CD4-positive, alpha-beta memory T cell (primary cell): Measurements from ENCODE around the gene LSR. TPM values are rescaled to one million over a fixed set of nuclear protein-coding genes. Genes with fewer than 3 reads are reported as not detected.
A peak's percentile ranks its signal among the peaks of the same experiment; 100 is the strongest.
"Not testable (repeated sequence)": the region's sequence is repeated elsewhere in the genome, so short reads cannot be mapped to it uniquely, and the experiment has no call there.

ENCODE experiments used
- CTCF ChIA-PET: fragments of 350-600 bp; sonication (Branson Sonifier 250); formaldehyde crosslinking; loops from one replicate; lab custom pipeline; 2021; ENCODE audit warnings: inconsistent platforms; ENCODE audit not compliant: partially characterized antibody; lab: Charles Lee
- POLR2A ChIA-PET: fragments of 350-600 bp; sonication (Branson Sonifier 250); formaldehyde crosslinking; loops from one replicate; lab custom pipeline; 2021; ENCODE audit not compliant: partially characterized antibody; lab: Charles Lee
- DNase-seq, 5 donors: peaks; one replicate each; pipeline versions ENCODE4 v3.0.0 to v3.0.0-alpha.2; 2020 to 2022; ENCODE audit warnings: mixed read lengths in 1 of 5
- H3K27ac ChIP-seq: one replicate; pipeline ENCODE4 v1.7.0; 2013; ENCODE audit warnings: low read depth, low read length
- H3K27me3 ChIP-seq: 2 replicates; pipeline ENCODE4 v1.7.0; 2013; ENCODE audit warnings: mild to moderate bottlenecking, low read length, moderate library complexity; ENCODE audit not compliant: insufficient read depth
- H3K36me3 ChIP-seq: 2 replicates; pipeline ENCODE4 v1.7.0; 2013; ENCODE audit warnings: mild to moderate bottlenecking, low read length, moderate library complexity; ENCODE audit not compliant: insufficient read depth
- H3K4me1 ChIP-seq: 2 replicates; pipeline ENCODE4 v1.7.0; 2013; ENCODE audit warnings: mild to moderate bottlenecking, low read length, moderate library complexity; ENCODE audit not compliant: insufficient read depth
- H3K4me3 ChIP-seq, 2 donors: one replicate each; pipeline ENCODE4 v1.7.0; 2013; ENCODE audit warnings: low read length in 2 of 2, mild to moderate bottlenecking in 1 of 2
- H3K9me3 ChIP-seq, 2 donors: one replicate each; pipeline ENCODE4 v1.7.0; 2013; ENCODE audit warnings: low read length in 2 of 2, control low read depth in 1 of 2; ENCODE audit not compliant: control insufficient read depth in 1 of 2
- H3K27ac Mint-ChIP-seq, 7 donors: one replicate each; pipeline ENCODE4 v1.8.0; 2020 to 2021; ENCODE audit warnings: mixed read lengths in 7 of 7, mild to moderate bottlenecking in 6 of 7, inconsistent platforms in 3 of 7, moderate library complexity in 3 of 7
- H3K27me3 Mint-ChIP-seq, 2 donors: one replicate each; pipeline ENCODE4 v1.8.0; 2020 to 2021; ENCODE audit warnings: mixed read lengths in 2 of 2
- H3K36me3 Mint-ChIP-seq, 2 donors: one replicate each; pipeline ENCODE4 v1.8.0; 2020 to 2021; ENCODE audit warnings: mixed read lengths in 2 of 2, inconsistent platforms in 1 of 2, mild to moderate bottlenecking in 1 of 2
- H3K4me1 Mint-ChIP-seq, 4 donors: one replicate each; pipeline ENCODE4 v1.8.0; 2020 to 2021; ENCODE audit warnings: mixed read lengths in 4 of 4, mild to moderate bottlenecking in 1 of 4
- H3K4me3 Mint-ChIP-seq, 8 donors: one replicate each; pipeline ENCODE4 v1.8.0; 2020 to 2021; ENCODE audit warnings: mixed read lengths in 8 of 8, mild to moderate bottlenecking in 7 of 8, moderate library complexity in 6 of 8, inconsistent platforms in 3 of 8
- H3K9me3 Mint-ChIP-seq, 8 donors: one replicate each; pipeline ENCODE4 v1.8.0; 2020 to 2021; ENCODE audit warnings: mixed read lengths in 8 of 8, mild to moderate bottlenecking in 5 of 8, inconsistent platforms in 3 of 8, moderate library complexity in 1 of 8
- intact Hi-C: fragments of 100-400 bp; cut with micrococcal nuclease; formaldehyde crosslinking; loops from one replicate; pipeline ENCODE4 v1.15.1; 2023
- polyA plus RNA-seq, 2 donors: library from polyadenylated mRNA; unstranded; fragments of 300-500 nt; fragmentation: Illumina TruSeq; gene quantifications; one replicate each; pipeline ENCODE4 v1.2.3, GENCODE V29; 2021
- total RNA-seq, 2 experiments: library from RNA; stranded (reverse); gene quantifications; one replicate each; pipeline ENCODE4 v1.2.3, GENCODE V29; 2021

The LSR gene
- total and polyA plus RNA-seq, 4 experiments from 2014 or later = 45.8 to 91.6 (median 62.5) TPM

GRCh38 chr19:35217649-35217990, 31.2 kb upstream of the LSR start:
- Mint-ChIP-seq H3K27ac (peak overlapping the region in 5 of 7 donors; percentile 36 to 100 (median 66)), H3K27me3 (no peaks in the 10 kb centered on the region), H3K4me3 (no peak overlapping the region), H3K4me1 (peaks cover 30 to 69% (median 50%) of the 10 kb centered on the region in 4 donors), H3K36me3 (peaks cover 0 to 3% of the 10 kb centered on the region in 2 donors), H3K9me3 (peaks cover 0 to 14% (median 4%) of the 10 kb centered on the region in 8 donors)
- ChIA-PET CTCF (interaction anchor here (0.7 to 2.0 kb wide), 14 partner anchors 19 to 151 kb away, joined by 3 to 20 read pairs (median 3); partner anchors contain the start of gene FXYD7), POLR2A (interaction anchor here (0.7 to 8.8 kb wide), 7 partner anchors 10 to 74 kb away, joined by 3 to 126 read pairs (median 12); partner anchors contain the start of genes FXYD5 and FXYD7)
- H3K27me3 ChIP-seq = no peaks in the 10 kb centered on the region
- intact Hi-C loops = loop anchor here (10.0 kb wide), 1 partner anchor 247 kb away; no protein-coding TSS in a partner anchor
- no peaks in the 10 kb centered on the region for H3K36me3 ChIP-seq
- no peaks in the 10 kb centered on the region for H3K9me3 ChIP-seq
- H3K27ac ChIP-seq = no peak overlapping the region
- H3K4me3 ChIP-seq = no peak overlapping the region
- no peak for DNase-seq
- H3K4me1 ChIP-seq = peaks cover 75% of the 10 kb centered on the region

- Mint-ChIP-seq H3K36me3 (peaks cover 0 to under 1% of the 10 kb centered on the region in 2 donors), H3K4me1 (peaks cover 25 to 64% (median 49%) of the 10 kb centered on the region in 4 donors), H3K4me3 (peak overlapping the region in 1 of 8 donors; percentile 1), H3K27ac (peak overlapping the region in 2 of 7 donors; percentile 25 to 88), H3K27me3 (no peaks in the 10 kb centered on the region), H3K9me3 (peaks cover 0 to 14% (median 4%) of the 10 kb centered on the region in 8 donors)
- peaks cover 72% of the 10 kb centered on the region for H3K4me1 ChIP-seq
- no peak overlapping the region for H3K27ac ChIP-seq
- DNase-seq = no peak
- no peaks in the 10 kb centered on the region for H3K36me3 ChIP-seq
- H3K4me3 ChIP-seq = no peak overlapping the region
- intact Hi-C loops = loop anchor here (10.0 kb wide), 1 partner anchor 246 kb away; no protein-coding TSS in a partner anchor
- H3K27me3 ChIP-seq = no peaks in the 10 kb centered on the region
- POLR2A ChIA-PET = no interaction called here
- CTCF ChIA-PET = interaction anchor here (1.4 to 2.0 kb wide), 3 partner anchors 21 to 78 kb away, joined by 3 to 7 read pairs (median 5); no protein-coding TSS in a partner anchor
- H3K9me3 ChIP-seq = no peaks in the 10 kb centered on the region
These were observed 29.8 kb upstream of the LSR start for GRCh38 chr19:35219008-35219407.

DNA sequence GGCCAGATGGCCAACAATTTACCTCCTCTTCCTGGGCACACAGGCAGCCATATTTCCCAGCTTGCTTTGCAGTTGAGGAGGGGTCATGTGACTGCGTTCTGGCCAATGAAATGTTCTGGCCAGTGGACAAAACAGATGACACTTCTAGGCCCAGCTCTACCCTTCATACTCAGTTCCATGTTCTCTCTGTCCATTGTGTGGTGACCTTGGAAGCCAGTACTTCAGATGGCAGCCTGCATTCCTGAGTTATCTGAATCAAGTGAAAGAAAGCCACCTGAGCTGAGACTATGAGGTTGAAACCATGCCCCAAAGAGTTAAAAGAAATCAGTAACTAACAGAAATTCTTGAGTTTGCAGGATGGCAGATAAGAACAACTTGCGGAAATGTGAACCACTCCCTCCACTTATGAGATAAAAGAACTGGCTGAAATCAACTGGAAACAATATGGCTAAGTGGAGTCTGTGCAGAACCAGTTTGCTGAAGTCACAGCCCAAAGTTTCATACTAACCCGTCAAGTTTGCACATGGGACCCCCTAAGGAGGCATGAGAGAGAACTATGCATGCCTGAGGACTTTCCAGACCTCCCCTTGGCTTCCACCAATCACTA, 28.4 kb upstream of the LSR start:
- Histone ChIP-seq H3K4me1 (peaks cover 68% of the 10 kb centered on the region), H3K9me3 (no peaks in the 10 kb centered on the region), H3K27ac (no peak overlapping the region), H3K4me3 (no peak overlapping the region), H3K36me3 (no peaks in the 10 kb centered on the region), H3K27me3 (no peaks in the 10 kb centered on the region)
- no peak for DNase-seq
- ChIA-PET CTCF (interaction anchor here (1.1 to 1.5 kb wide), 3 partner anchors 67 to 78 kb away, joined by 3 to 4 read pairs (median 3); partner anchors contain the start of gene FXYD5), POLR2A (interaction anchor here (0.9 to 6.7 kb wide), 6 partner anchors 9 to 26 kb away, joined by 3 to 40 read pairs (median 5); no protein-coding TSS in a partner anchor)
- peak overlapping the region; percentile 38 to 81 (median 64) for H3K27ac Mint-ChIP-seq
- H3K4me3 Mint-ChIP-seq = peak overlapping the region in 5 of 8 donors; percentile 35 to 56 (median 42)
- no peaks in the 10 kb centered on the region for H3K27me3 Mint-ChIP-seq
- intact Hi-C loops = no loop called here
- no peaks in the 10 kb centered on the region for H3K36me3 Mint-ChIP-seq
- H3K4me1 Mint-ChIP-seq = peaks cover 13 to 59% (median 40%) of the 10 kb centered on the region in 4 donors
- peaks cover 0 to 14% (median 4%) of the 10 kb centered on the region in 8 donors for H3K9me3 Mint-ChIP-seq

DNA sequence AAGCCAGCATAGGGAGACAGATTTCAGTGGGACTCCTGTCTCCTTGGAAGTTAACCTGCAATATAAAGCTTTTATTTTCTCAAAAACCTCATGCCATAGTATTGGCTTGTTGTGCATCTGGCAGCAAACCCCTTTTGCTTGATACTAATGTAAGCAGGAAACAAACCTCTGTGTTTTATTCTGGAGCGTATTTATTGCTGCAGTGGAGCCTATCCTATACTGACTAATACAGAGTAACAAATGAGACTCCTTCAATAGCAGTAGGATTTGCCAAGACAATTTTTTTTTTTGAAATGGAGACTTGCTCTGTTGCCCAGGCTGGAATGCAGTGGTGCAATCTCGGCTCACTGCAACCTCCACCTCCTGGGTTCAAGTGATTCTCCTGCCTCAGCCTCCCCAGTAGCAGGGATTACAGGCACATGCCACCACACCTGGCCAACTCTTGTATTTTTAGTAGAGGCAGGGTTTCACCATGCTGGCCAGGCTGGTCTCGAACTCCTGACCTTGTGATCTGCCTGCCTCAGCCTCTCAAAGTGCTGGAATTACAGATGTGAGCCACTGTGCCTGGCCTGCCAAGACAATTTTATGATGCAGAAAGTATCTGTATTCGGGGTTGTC, 27.7 kb upstream of the LSR start:
- H3K4me1 Mint-ChIP-seq = peaks cover 13 to 59% (median 41%) of the 10 kb centered on the region in 4 donors
- ChIA-PET CTCF (interaction anchor here (1.1 to 1.5 kb wide), 2 partner anchors 67 to 79 kb away, joined by 3 to 4 read pairs; partner anchors contain the start of gene FXYD5), POLR2A (interaction anchor here (0.9 to 6.7 kb wide), 5 partner anchors 9 to 27 kb away, joined by 3 to 40 read pairs (median 5); no protein-coding TSS in a partner anchor)
- H3K27me3 Mint-ChIP-seq, H3K4me3 ChIP-seq, DNase-seq, H3K27ac ChIP-seq, intact Hi-C loops, H3K36me3 ChIP-seq, H3K27me3 ChIP-seq, H3K36me3 Mint-ChIP-seq, H3K9me3 ChIP-seq: not testable (repeated sequence)
- H3K4me1 ChIP-seq = peaks cover 63% of the 10 kb centered on the region
- H3K27ac Mint-ChIP-seq = peak overlapping the region; percentile 38 to 81 (median 64)
- H3K4me3 Mint-ChIP-seq = peak overlapping the region in 4 of 8 donors; percentile 35 to 56 (median 42)
- peaks cover 0 to 14% (median 4%) of the 10 kb centered on the region in 8 donors for H3K9me3 Mint-ChIP-seq

DNA sequence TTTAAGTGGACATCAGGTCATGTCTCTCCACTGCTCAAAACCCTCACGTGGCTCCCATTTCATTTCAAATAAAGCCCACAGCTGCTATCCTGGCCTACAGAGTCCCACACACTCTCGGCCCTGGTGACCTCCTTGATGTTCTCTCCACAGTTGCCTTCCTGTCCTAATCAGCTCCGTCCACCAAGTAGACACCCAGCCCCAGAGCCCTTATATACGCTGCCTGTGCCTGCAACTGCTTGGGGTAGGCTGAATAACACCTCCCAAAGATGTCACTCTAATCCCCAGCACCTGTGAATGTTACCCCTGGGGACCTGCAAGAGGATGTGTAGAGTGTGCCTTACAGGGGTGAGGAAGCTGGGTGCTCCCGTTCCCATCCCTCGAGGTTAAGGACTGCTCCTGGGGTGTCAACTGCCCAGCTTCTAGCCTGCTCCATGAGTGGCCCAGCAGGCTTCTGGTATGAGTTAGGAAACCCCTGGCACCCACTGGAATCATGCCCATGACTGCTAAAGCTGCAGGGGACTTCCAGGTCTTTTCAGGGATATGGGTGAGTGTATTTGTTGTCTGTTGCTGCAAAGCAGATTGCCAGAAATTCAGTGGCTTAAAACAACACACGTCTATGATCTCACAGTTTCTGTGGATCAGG, 26.3 kb upstream of the LSR start:
- no peaks in the 10 kb centered on the region for H3K9me3 ChIP-seq
- no peak overlapping the region for H3K27ac ChIP-seq
- Mint-ChIP-seq H3K4me1 (peaks cover 9 to 50% (median 32%) of the 10 kb centered on the region in 4 donors), H3K27me3 (no peaks in the 10 kb centered on the region), H3K9me3 (peaks cover 0 to 11% (median 3%) of the 10 kb centered on the region in 8 donors), H3K27ac (peak overlapping the region in 4 of 7 donors; percentile 18 to 81 (median 58)), H3K4me3 (no peak overlapping the region), H3K36me3 (no peaks in the 10 kb centered on the region)
- peaks cover 49% of the 10 kb centered on the region for H3K4me1 ChIP-seq
- no peak overlapping the region for H3K4me3 ChIP-seq
- no peaks in the 10 kb centered on the region for H3K27me3 ChIP-seq
- no peak for DNase-seq
- intact Hi-C loops = no loop called here
- ChIA-PET POLR2A (interaction anchor here (1.3 to 6.7 kb wide), 5 partner anchors 8 to 25 kb away, joined by 4 to 40 read pairs (median 8); no protein-coding TSS in a partner anchor), CTCF (interaction anchor here (1.4 to 2.2 kb wide), 2 partner anchors 13 to 19 kb away, joined by 3 to 15 read pairs; no protein-coding TSS in a partner anchor)
- no peaks in the 10 kb centered on the region for H3K36me3 ChIP-seq

DNA sequence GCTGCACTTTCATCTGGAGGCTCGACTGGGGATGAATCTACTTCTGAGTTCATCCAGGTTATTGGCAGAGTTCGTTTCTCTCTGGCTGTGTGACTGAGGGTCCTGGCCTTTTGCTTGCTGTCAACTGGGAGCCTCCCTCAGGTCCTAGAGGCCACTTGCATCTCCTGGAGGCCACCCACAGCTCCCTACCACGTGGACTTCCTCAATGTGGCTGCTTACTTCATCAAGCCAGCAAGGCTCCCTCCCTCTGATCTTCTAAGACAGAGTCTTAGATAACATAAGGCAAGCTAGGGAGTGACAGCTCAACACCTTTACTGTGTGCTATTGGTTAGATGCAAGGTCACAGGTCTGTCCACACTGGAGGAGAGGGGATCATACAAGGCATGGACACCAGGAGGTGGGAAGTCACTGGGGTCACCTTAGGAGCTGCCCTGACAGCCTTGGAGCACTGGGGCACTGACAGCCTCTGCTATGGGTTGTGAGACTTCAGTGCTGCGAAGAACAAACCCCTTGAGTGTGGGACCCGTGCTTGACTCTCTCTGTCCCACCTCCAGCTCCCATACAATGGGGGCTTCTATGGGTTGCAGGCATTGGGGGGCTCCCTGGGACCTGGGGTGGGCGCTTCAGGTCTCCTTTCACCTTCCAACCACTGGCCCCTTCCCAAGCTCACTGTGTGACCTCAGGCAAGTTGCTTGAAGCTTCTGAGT, 25.6 kb upstream of the LSR start:
- Histone ChIP-seq H3K4me1 (peaks cover 48% of the 10 kb centered on the region), H3K4me3 (no peak overlapping the region), H3K27ac (no peak overlapping the region), H3K27me3 (no peaks in the 10 kb centered on the region), H3K36me3 (no peaks in the 10 kb centered on the region), H3K9me3 (no peaks in the 10 kb centered on the region)
- H3K4me1 Mint-ChIP-seq = peaks cover 9 to 50% (median 31%) of the 10 kb centered on the region in 4 donors
- no peaks in the 10 kb centered on the region for H3K36me3 Mint-ChIP-seq
- H3K27ac Mint-ChIP-seq = peak overlapping the region in 5 of 7 donors; percentile 13 to 86 (median 67)
- H3K27me3 Mint-ChIP-seq = no peaks in the 10 kb centered on the region
- POLR2A ChIA-PET = interaction anchor here (1.0 to 6.7 kb wide), 6 partner anchors 9 to 70 kb away, joined by 3 to 40 read pairs (median 6); no protein-coding TSS in a partner anchor
- no peak overlapping the region for H3K4me3 Mint-ChIP-seq
- no peak for DNase-seq
- CTCF ChIA-PET = interaction anchor here (1.4 to 2.2 kb wide), 2 partner anchors 12 to 18 kb away, joined by 3 to 15 read pairs; no protein-coding TSS in a partner anchor
- intact Hi-C loops = no loop called here
- H3K9me3 Mint-ChIP-seq = peaks cover 0 to 7% (median 2%) of the 10 kb centered on the region in 8 donors
